ENCODE data around the gene NECTIN1.

- TF ChIP-seq, protein P1, sequence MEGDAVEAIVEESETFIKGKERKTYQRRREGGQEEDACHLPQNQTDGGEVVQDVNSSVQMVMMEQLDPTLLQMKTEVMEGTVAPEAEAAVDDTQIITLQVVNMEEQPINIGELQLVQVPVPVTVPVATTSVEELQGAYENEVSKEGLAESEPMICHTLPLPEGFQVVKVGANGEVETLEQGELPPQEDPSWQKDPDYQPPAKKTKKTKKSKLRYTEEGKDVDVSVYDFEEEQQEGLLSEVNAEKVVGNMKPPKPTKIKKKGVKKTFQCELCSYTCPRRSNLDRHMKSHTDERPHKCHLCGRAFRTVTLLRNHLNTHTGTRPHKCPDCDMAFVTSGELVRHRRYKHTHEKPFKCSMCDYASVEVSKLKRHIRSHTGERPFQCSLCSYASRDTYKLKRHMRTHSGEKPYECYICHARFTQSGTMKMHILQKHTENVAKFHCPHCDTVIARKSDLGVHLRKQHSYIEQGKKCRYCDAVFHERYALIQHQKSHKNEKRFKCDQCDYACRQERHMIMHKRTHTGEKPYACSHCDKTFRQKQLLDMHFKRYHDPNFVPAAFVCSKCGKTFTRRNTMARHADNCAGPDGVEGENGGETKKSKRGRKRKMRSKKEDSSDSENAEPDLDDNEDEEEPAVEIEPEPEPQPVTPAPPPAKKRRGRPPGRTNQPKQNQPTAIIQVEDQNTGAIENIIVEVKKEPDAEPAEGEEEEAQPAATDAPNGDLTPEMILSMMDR (IDR thresholded peaks at IDR 0.05) = peak; percentile 81 to 93 (median 86)
- no peak for TF ChIP-seq POLR2A (IDR thresholded peaks at IDR 0.05)
- TF ChIP-seq POLR2AphosphoS5 (IDR thresholded peaks at IDR 0.05; ENCODE audit: insufficient read depth in 1 of 2, low read depth in 1 of 2) = peak in 1 of 2 donors; percentile 15
Observed at GRCh38 chr11:119666463-119667131, 62.4 kb downstream of the NECTIN1 start.
